HepG2 (cell line): ENCODE results near the gene OSBPL5.

ENCODE experiments used
- CREB1 ChIP-seq, 2 experiments: fragments of 450-650 bp in 1 of 2; IDR thresholded peaks; 2 replicates each; pipeline ENCODE4 v1.6.1; 2016 to 2017; ENCODE audit warnings: control low read depth in 1 of 2, mild to moderate bottlenecking in 1 of 2, missing compliant biosample characterization in 1 of 2, missing genetic modification characterization in 1 of 2
- CTCF ChIP-seq: sonication (generic); formaldehyde crosslinking; IDR thresholded peaks from 2 replicates; pipeline ENCODE4 v1.5.0; 2020; ENCODE audit warnings: mild to moderate bottlenecking, missing genetic modification reagents, moderate library complexity
- EZH2 ChIP-seq: conservative IDR thresholded peaks from 2 replicates; pipeline ENCODE4 v1.6.1; 2012; ENCODE audit warnings: mild to moderate bottlenecking, low read depth, low read length, moderate library complexity
- JUN ChIP-seq: sonication (generic); formaldehyde crosslinking; IDR thresholded peaks from 2 replicates; pipeline ENCODE4 v1.4.0; 2020; ENCODE audit warnings: mild to moderate bottlenecking, missing genetic modification reagents
- MYC ChIP-seq: sonication (generic); formaldehyde crosslinking; IDR thresholded peaks from 2 replicates; pipeline ENCODE4 v1.9.0; 2021; ENCODE audit warnings: missing genetic modification reagents, borderline replicate concordance
- POLR2A ChIP-seq, 2 experiments: IDR thresholded peaks; 2 replicates each; pipeline ENCODE4 v1.6.1; 2011; ENCODE audit warnings: low read depth in 2 of 2, low read length in 2 of 2, mild to moderate bottlenecking in 1 of 2, moderate library complexity in 1 of 2; ENCODE audit not compliant: insufficient read depth in 1 of 2
- ZBTB20 ChIP-seq: sonication (generic); formaldehyde crosslinking; IDR thresholded peaks from 2 replicates; pipeline ENCODE4 v1.8.1; 2023; ENCODE audit warnings: missing genetic modification reagents, low read depth, mild to moderate bottlenecking, borderline replicate concordance
- ZNF788 ChIP-seq: sonication (generic); formaldehyde crosslinking; IDR thresholded peaks from 2 replicates; pipeline ENCODE4 v1.5.0; 2020; ENCODE audit warnings: mild to moderate bottlenecking, missing genetic modification reagents, borderline replicate concordance
- TF ChIP-seq, protein P1 (sequence below): sonication (generic); formaldehyde crosslinking; IDR thresholded peaks from 2 replicates; pipeline ENCODE4 v1.4.0; 2020; ENCODE audit warnings: missing genetic modification reagents
- TF ChIP-seq, protein P2 (sequence below): IDR thresholded peaks from 2 replicates; pipeline ENCODE4 v1.6.1; 2012; ENCODE audit warnings: inconsistent platforms
- TF ChIP-seq, protein P3 (sequence below): IDR thresholded peaks from 2 replicates; pipeline ENCODE4 v1.6.1; 2012; ENCODE audit warnings: low read depth, low read length, improper control_type of control experiment

- TF ChIP-seq CTCF (CRISPR knock-in tag) (no peak), EZH2 (no peak), MYC (CRISPR knock-in tag) (no peak), ZBTB20 (CRISPR knock-in tag) (no peak), CREB1 (IDR thresholded peaks at IDR 0.05) (no peak), CREB1 (CRISPR knock-in tag; IDR thresholded peaks at IDR 0.05) (no peak), ZNF788 (CRISPR knock-in tag) (no peak), POLR2A (IDR thresholded peaks at IDR 0.05; ENCODE audit: insufficient read depth in 1 of 2, low read depth in 2 of 2, low read length in 2 of 2) (no peak), JUN (CRISPR knock-in tag) (no peak)
- TF ChIP-seq, protein P1, sequence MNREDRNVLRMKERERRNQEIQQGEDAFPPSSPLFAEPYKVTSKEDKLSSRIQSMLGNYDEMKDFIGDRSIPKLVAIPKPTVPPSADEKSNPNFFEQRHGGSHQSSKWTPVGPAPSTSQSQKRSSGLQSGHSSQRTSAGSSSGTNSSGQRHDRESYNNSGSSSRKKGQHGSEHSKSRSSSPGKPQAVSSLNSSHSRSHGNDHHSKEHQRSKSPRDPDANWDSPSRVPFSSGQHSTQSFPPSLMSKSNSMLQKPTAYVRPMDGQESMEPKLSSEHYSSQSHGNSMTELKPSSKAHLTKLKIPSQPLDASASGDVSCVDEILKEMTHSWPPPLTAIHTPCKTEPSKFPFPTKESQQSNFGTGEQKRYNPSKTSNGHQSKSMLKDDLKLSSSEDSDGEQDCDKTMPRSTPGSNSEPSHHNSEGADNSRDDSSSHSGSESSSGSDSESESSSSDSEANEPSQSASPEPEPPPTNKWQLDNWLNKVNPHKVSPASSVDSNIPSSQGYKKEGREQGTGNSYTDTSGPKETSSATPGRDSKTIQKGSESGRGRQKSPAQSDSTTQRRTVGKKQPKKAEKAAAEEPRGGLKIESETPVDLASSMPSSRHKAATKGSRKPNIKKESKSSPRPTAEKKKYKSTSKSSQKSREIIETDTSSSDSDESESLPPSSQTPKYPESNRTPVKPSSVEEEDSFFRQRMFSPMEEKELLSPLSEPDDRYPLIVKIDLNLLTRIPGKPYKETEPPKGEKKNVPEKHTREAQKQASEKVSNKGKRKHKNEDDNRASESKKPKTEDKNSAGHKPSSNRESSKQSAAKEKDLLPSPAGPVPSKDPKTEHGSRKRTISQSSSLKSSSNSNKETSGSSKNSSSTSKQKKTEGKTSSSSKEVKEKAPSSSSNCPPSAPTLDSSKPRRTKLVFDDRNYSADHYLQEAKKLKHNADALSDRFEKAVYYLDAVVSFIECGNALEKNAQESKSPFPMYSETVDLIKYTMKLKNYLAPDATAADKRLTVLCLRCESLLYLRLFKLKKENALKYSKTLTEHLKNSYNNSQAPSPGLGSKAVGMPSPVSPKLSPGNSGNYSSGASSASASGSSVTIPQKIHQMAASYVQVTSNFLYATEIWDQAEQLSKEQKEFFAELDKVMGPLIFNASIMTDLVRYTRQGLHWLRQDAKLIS: no peak
- TF ChIP-seq, protein P2, sequence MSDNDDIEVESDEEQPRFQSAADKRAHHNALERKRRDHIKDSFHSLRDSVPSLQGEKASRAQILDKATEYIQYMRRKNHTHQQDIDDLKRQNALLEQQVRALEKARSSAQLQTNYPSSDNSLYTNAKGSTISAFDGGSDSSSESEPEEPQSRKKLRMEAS: no peak
- TF ChIP-seq, protein P3, sequence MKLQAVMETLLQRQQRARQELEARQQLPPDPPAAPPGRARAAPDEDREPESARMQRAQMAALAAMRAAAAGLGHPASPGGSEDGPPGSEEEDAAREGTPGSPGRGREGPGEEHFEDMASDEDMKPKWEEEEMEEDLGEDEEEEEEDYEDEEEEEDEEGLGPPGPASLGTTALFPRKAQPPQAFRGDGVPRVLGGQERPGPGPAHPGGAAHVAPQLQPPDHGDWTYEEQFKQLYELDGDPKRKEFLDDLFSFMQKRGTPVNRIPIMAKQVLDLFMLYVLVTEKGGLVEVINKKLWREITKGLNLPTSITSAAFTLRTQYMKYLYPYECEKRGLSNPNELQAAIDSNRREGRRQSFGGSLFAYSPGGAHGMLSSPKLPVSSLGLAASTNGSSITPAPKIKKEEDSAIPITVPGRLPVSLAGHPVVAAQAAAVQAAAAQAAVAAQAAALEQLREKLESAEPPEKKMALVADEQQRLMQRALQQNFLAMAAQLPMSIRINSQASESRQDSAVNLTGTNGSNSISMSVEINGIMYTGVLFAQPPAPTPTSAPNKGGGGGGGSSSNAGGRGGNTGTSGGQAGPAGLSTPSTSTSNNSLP: no peak
These were observed 35.4 kb downstream of the OSBPL5 start for GRCh38 chr11:3129591-3130268.
